Keratinocyte (primary cell): ENCODE data around the gene TSHZ3.

ENCODE experiments used
- EZH2 ChIP-seq: IDR thresholded peaks from one replicate; pipeline ENCODE4 v1.6.1; 2012; ENCODE audit warnings: inconsistent platforms, mild to moderate bottlenecking, low read length, moderate library complexity
- TF ChIP-seq, protein P1 (sequence below), 3 experiments: IDR thresholded peaks in 1 of 3; conservative IDR thresholded peaks in 1 of 3; optimal IDR thresholded peaks in 1 of 3; 2 replicates in 2 of 3; 3 replicates in 1 of 3; pipeline versions ENCODE3 to v1.5.1; 2011; ENCODE audit warnings: low read length in 3 of 3, mild to moderate bottlenecking in 3 of 3, moderate library complexity in 2 of 3, control low read depth in 1 of 3, inconsistent platforms in 1 of 3; ENCODE audit not compliant: insufficient read depth in 2 of 3; ENCODE audit errors: extremely low read depth in 1 of 3

DNA sequence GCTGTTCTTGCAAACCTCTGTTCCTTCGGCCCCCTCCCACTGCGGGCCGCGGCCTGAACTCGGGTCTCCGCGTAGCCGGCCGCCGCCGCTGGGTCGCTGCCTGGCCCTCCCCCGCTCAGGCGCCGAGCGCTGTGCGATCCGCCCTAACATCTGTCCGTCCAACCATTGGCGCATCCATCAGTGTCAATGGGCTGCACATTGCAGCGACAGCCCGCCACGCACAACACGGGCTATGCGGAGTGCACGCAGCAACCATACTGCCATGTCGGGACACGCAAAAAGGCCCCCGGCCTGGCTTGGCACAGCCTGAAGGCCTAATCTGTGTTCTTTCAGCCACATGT, 2.6 kb upstream of the TSHZ3 start:
- TF ChIP-seq, protein P1, sequence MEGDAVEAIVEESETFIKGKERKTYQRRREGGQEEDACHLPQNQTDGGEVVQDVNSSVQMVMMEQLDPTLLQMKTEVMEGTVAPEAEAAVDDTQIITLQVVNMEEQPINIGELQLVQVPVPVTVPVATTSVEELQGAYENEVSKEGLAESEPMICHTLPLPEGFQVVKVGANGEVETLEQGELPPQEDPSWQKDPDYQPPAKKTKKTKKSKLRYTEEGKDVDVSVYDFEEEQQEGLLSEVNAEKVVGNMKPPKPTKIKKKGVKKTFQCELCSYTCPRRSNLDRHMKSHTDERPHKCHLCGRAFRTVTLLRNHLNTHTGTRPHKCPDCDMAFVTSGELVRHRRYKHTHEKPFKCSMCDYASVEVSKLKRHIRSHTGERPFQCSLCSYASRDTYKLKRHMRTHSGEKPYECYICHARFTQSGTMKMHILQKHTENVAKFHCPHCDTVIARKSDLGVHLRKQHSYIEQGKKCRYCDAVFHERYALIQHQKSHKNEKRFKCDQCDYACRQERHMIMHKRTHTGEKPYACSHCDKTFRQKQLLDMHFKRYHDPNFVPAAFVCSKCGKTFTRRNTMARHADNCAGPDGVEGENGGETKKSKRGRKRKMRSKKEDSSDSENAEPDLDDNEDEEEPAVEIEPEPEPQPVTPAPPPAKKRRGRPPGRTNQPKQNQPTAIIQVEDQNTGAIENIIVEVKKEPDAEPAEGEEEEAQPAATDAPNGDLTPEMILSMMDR (optimal IDR thresholded peaks at IDR 0.05 in 1 of 3, IDR thresholded peaks at IDR 0.05 in 1 of 3, conservative IDR thresholded peaks at IDR 0.05 in 1 of 3; ENCODE audit: extremely low read depth in 1 of 3, insufficient read depth in 2 of 3, low read length in 3 of 3): no peak
- TF ChIP-seq EZH2: no peak
